H1 (cell line): ENCODE data around the gene MAGI2. TPM values are rescaled to one million over a fixed set of nuclear protein-coding genes. Genes with fewer than 3 reads are reported as not detected.

Source experiments
- CTCF ChIA-PET: fragments of 300-600 bp; sonication (Branson Sonifier 250); formaldehyde crosslinking; loops from one replicate; lab custom pipeline; 2021; ENCODE audit not compliant: partially characterized antibody; lab: Charles Lee
- POLR2A ChIA-PET: fragments of 300-600 bp; sonication (Branson Sonifier 250); formaldehyde crosslinking; loops from one replicate; lab custom pipeline; 2021; ENCODE audit warnings: inconsistent platforms; ENCODE audit not compliant: partially characterized antibody; lab: Charles Lee
- DNase-seq, 2 experiments: peaks; one replicate each; pipeline versions ENCODE4 v3.0.0 to v3.0.0-alpha.2; 2010 to 2022; ENCODE audit warnings: low spot score in 2 of 2, low read depth in 1 of 2, mixed read lengths in 1 of 2
- FAIRE-seq: peaks from 2 replicates; lab custom pipeline; 2011; peaks lifted over from hg19 to GRCh38; lab: Jason Lieb, UNC
- H2AFZ ChIP-seq: 2 replicates; pipeline ENCODE4 v1.8.1; 2012; ENCODE audit warnings: low read length, inconsistent platforms
- H2AK5ac ChIP-seq: 2 replicates; pipeline ENCODE4 v1.6.1; 2013; ENCODE audit warnings: low read depth, low read length
- H2BK120ac ChIP-seq: replicated peaks from 2 replicates; pipeline ENCODE3; 2013; ENCODE audit warnings: low read depth, low read length, inconsistent platforms
- H2BK12ac ChIP-seq: 2 replicates; pipeline ENCODE4 v1.6.1; 2013; ENCODE audit warnings: low read depth, low read length
- H2BK15ac ChIP-seq: 2 replicates; pipeline ENCODE4 v1.6.1; 2013; ENCODE audit warnings: low read length
- H2BK20ac ChIP-seq: 2 replicates; pipeline ENCODE4 v1.6.1; 2013; ENCODE audit warnings: low read length
- H2BK5ac ChIP-seq: 2 replicates; pipeline ENCODE4 v1.6.1; 2013; ENCODE audit warnings: low read depth, low read length
- H3K14ac ChIP-seq: 2 replicates; pipeline ENCODE4 v1.6.1; 2013; ENCODE audit warnings: inconsistent platforms; ENCODE audit not compliant: insufficient read length
- H3K18ac ChIP-seq: 2 replicates; pipeline ENCODE4 v1.6.1; 2013; ENCODE audit warnings: low read length; ENCODE audit errors: extremely low read depth
- H3K23ac ChIP-seq: 2 replicates; pipeline ENCODE4 v1.6.1; 2013; ENCODE audit warnings: inconsistent platforms; ENCODE audit not compliant: insufficient read length
- H3K23me2 ChIP-seq: 2 replicates; pipeline ENCODE4 v1.6.1; 2013; ENCODE audit warnings: low read depth, low read length
- H3K27ac ChIP-seq: 2 replicates; pipeline ENCODE4 v1.6.1; 2011; ENCODE audit warnings: low read depth, low read length, inconsistent platforms
- H3K27me3 ChIP-seq, 4 experiments: replicated peaks in 1 of 4; 1 replicate in 1 of 4; 2 replicates in 3 of 4; pipeline versions ENCODE4 v1.6.1 to v1.8.1; 2011 to 2013; ENCODE audit warnings: low read length in 3 of 4, mild to moderate bottlenecking in 3 of 4, inconsistent platforms in 2 of 4, mixed read lengths in 2 of 4, moderate library complexity in 1 of 4; ENCODE audit not compliant: control insufficient read depth in 3 of 4, insufficient read depth in 3 of 4; ENCODE audit errors: extremely low read depth in 1 of 4
- H3K36me3 ChIP-seq, 4 experiments: 2 replicates each; pipeline versions ENCODE4 v1.6.1 to v1.8.1; 2011 to 2013; ENCODE audit warnings: mild to moderate bottlenecking in 4 of 4, low read length in 3 of 4, moderate library complexity in 2 of 4, control low read depth in 1 of 4, inconsistent platforms in 1 of 4; ENCODE audit not compliant: insufficient read depth in 4 of 4, control insufficient read depth in 2 of 4
- H3K4ac ChIP-seq: replicated peaks from 2 replicates; pipeline ENCODE3; 2013; ENCODE audit warnings: low read length, low read depth, mixed read lengths, inconsistent platforms; ENCODE audit not compliant: insufficient read length
- H3K4me1 ChIP-seq, 4 experiments: replicated peaks in 1 of 4; 1 replicate in 1 of 4; 2 replicates in 3 of 4; pipeline versions ENCODE4 v1.6.1 to v1.8.1; 2011 to 2013; ENCODE audit warnings: low read length in 3 of 4, inconsistent platforms in 2 of 4, mixed read lengths in 1 of 4; ENCODE audit not compliant: insufficient read depth in 4 of 4, control insufficient read depth in 3 of 4
- H3K4me2 ChIP-seq, 2 experiments: 2 replicates each; pipeline versions ENCODE4 v1.6.1 to v1.8.1; 2011 to 2013; ENCODE audit warnings: low read depth in 2 of 2, low read length in 2 of 2, control low read depth in 1 of 2, inconsistent platforms in 1 of 2, mild to moderate bottlenecking in 1 of 2; ENCODE audit not compliant: insufficient read depth in 1 of 2
- H3K4me3 ChIP-seq, 4 experiments: fragments of 200-600, 300-600 bp in 1 of 4; sonication (generic), shearing (Covaris generic), sonication (Bioruptor Twin) in 1 of 4; 2 replicates each; pipeline versions ENCODE4 v1.5.1 to v1.8.1; 2011 to 2016; ENCODE audit warnings: low read length in 4 of 4, low read depth in 3 of 4, control low read depth in 2 of 4, inconsistent platforms in 2 of 4, mild to moderate bottlenecking in 2 of 4, mixed read lengths in 1 of 4, moderate library complexity in 1 of 4; ENCODE audit not compliant: insufficient read depth in 2 of 4; ENCODE audit errors: extremely low read depth in 1 of 4
- H3K56ac ChIP-seq: replicated peaks from 2 replicates; pipeline ENCODE3; 2013; ENCODE audit warnings: low read depth, mild to moderate bottlenecking, mixed read lengths, low read length, inconsistent platforms; ENCODE audit not compliant: insufficient read length
- H3K79me1 ChIP-seq: 2 replicates; pipeline ENCODE4 v1.6.1; 2013; ENCODE audit warnings: low read depth, low read length, control low read depth
- H3K79me2 ChIP-seq, 2 experiments: 2 replicates each; pipeline versions ENCODE4 v1.6.1 to v1.8.1; 2012 to 2013; ENCODE audit warnings: low read length in 2 of 2, mild to moderate bottlenecking in 2 of 2, inconsistent platforms in 1 of 2; ENCODE audit not compliant: insufficient read depth in 2 of 2, control insufficient read depth in 1 of 2
- H3K9ac ChIP-seq, 4 experiments: replicated peaks in 1 of 4; 1 replicate in 1 of 4; 2 replicates in 3 of 4; pipeline versions ENCODE4 v1.6.1 to v1.8.1; 2011 to 2013; ENCODE audit warnings: low read depth in 3 of 4, low read length in 3 of 4, control low read depth in 2 of 4, mild to moderate bottlenecking in 2 of 4, moderate library complexity in 2 of 4, inconsistent platforms in 1 of 4; ENCODE audit errors: extremely low read depth in 1 of 4
- H3K9me3 ChIP-seq, 2 experiments: 2 replicates each; pipeline versions ENCODE4 v1.6.1 to v1.8.1; 2012 to 2013; ENCODE audit warnings: mild to moderate bottlenecking in 2 of 2, moderate library complexity in 2 of 2, control low read depth in 1 of 2, inconsistent platforms in 1 of 2, low read depth in 1 of 2, low read length in 1 of 2, mixed read lengths in 1 of 2; ENCODE audit not compliant: insufficient read depth in 2 of 2
- H4K20me1 ChIP-seq, 2 experiments: replicated peaks in 1 of 2; 2 replicates each; pipeline versions ENCODE3 to v1.8.1; 2011 to 2013; ENCODE audit warnings: inconsistent platforms in 2 of 2, low read length in 2 of 2, mild to moderate bottlenecking in 1 of 2; ENCODE audit not compliant: insufficient read depth in 2 of 2, control insufficient read depth in 1 of 2
- H4K5ac ChIP-seq: 2 replicates; pipeline ENCODE4 v1.6.1; 2013; ENCODE audit warnings: low read length, low read depth, mixed read lengths, inconsistent platforms; ENCODE audit not compliant: insufficient read length
- H4K8ac ChIP-seq: 2 replicates; pipeline ENCODE4 v1.8.0; 2013; ENCODE audit warnings: mild to moderate bottlenecking, moderate library complexity, low read length, inconsistent platforms; ENCODE audit not compliant: insufficient read depth; ENCODE audit errors: extremely low read depth
- H4K91ac ChIP-seq: replicated peaks from 2 replicates; pipeline ENCODE3; 2013; ENCODE audit warnings: low read length, mixed read lengths, inconsistent platforms; ENCODE audit not compliant: insufficient read length
- MAFK ChIP-seq: IDR thresholded peaks from 2 replicates; pipeline ENCODE4 v1.6.1; 2012; ENCODE audit warnings: low read depth, mild to moderate bottlenecking, improper control_type of control experiment, low read length
- NANOG ChIP-seq: IDR thresholded peaks from 2 replicates; pipeline ENCODE4 v1.6.1; 2011; ENCODE audit warnings: low read length, low read depth, mild to moderate bottlenecking, inconsistent platforms; ENCODE audit not compliant: insufficient read depth, poor library complexity, severe bottlenecking
- SIN3A ChIP-seq, 2 experiments: IDR thresholded peaks in 1 of 2; conservative IDR thresholded peaks in 1 of 2; 2 replicates each; pipeline ENCODE4 v1.6.1; 2011 to 2012; ENCODE audit warnings: low read length in 2 of 2, improper control_type of control experiment in 1 of 2, low read depth in 1 of 2, mild to moderate bottlenecking in 1 of 2
- polyA plus RNA-seq, 7 experiments: library from polyadenylated mRNA; depleted of rRNA in 3 of 7; stranded (reverse) in 5 of 7; unstranded in 2 of 7; fragments of >200 nt in 5 of 7; fragments of 200-250 nt in 2 of 7; gene quantifications; 1 replicate in 5 of 7; 2 replicates in 1 of 7; 4 replicates in 1 of 7; pipeline versions ENCODE4 v1.2.1 to v1.2.3, GENCODE V29; 2011 to 2013; ENCODE audit warnings: missing spikeins in 2 of 7, mixed read lengths in 2 of 7
- total RNA-seq: library from RNA; stranded (reverse); fragmentation: NEBNext Ultra II Directional; extraction: Animal tissue kit (Norgen Biotek cat#: 25700); gene quantifications from 2 replicates; pipeline ENCODE4 v1.2.1, GENCODE V29; 2021

MAGI2 gene
- total and polyA plus RNA-seq, 2 of the 8 experiments (the other 6 are each of a cell fraction or from before 2014, with no cell fraction given), result 6.0 to 27.3 TPM

- no peak overlapping the region for H3K4ac ChIP-seq
- H3K14ac ChIP-seq, result no peak overlapping the region
- no peak overlapping the region for H4K5ac ChIP-seq
- H4K8ac ChIP-seq, result no peak overlapping the region
- no peak overlapping the region for H3K4me3 ChIP-seq
- no peak overlapping the region for H3K4me2 ChIP-seq
- no peak overlapping the region for H3K9ac ChIP-seq
- no peak overlapping the region for H3K27ac ChIP-seq
- H2AFZ ChIP-seq, result no peak overlapping the region
- no peak overlapping the region for H3K56ac ChIP-seq
- no peaks in the 10 kb centered on the region for H3K23me2 ChIP-seq
- POLR2A ChIA-PET, result no interaction called here
- TF ChIP-seq NANOG (no peak), SIN3A (conservative IDR thresholded peaks at IDR 0.05 in 1 of 2, IDR thresholded peaks at IDR 0.05 in 1 of 2; ENCODE audit: low read depth in 1 of 2, low read length in 2 of 2) (no peak), MAFK (peak; percentile 33; the same call in 1 of the 2 replicates)
- FAIRE-seq (no peak), DNase-seq (no peak)
- no peaks in the 10 kb centered on the region for H3K9me3 ChIP-seq
- no peaks in the 10 kb centered on the region for H3K36me3 ChIP-seq
- H3K27me3 ChIP-seq, result no peaks in the 10 kb centered on the region
- no peak overlapping the region for H2BK15ac ChIP-seq
- H3K79me1 ChIP-seq, result no peaks in the 10 kb centered on the region
- no peaks in the 10 kb centered on the region for H4K20me1 ChIP-seq
- no peak overlapping the region for H2BK120ac ChIP-seq
- no peak overlapping the region for H3K23ac ChIP-seq
- H2BK5ac ChIP-seq, result no peak overlapping the region
- no peaks in the 10 kb centered on the region for H3K4me1 ChIP-seq
- H2AK5ac ChIP-seq, result no peak overlapping the region
- no peak overlapping the region for H2BK20ac ChIP-seq
- H3K79me2 ChIP-seq, result no peaks in the 10 kb centered on the region
- CTCF ChIA-PET, result no interaction called here
- no peak overlapping the region for H2BK12ac ChIP-seq
- no peak overlapping the region for H3K18ac ChIP-seq
- H4K91ac ChIP-seq, result no peak overlapping the region
Measured at GRCh38 chr7:78983483-78983882, 470.0 kb downstream of the MAGI2 start.
